ENCODE data around the gene SS18.

SS18 gene

DNA sequence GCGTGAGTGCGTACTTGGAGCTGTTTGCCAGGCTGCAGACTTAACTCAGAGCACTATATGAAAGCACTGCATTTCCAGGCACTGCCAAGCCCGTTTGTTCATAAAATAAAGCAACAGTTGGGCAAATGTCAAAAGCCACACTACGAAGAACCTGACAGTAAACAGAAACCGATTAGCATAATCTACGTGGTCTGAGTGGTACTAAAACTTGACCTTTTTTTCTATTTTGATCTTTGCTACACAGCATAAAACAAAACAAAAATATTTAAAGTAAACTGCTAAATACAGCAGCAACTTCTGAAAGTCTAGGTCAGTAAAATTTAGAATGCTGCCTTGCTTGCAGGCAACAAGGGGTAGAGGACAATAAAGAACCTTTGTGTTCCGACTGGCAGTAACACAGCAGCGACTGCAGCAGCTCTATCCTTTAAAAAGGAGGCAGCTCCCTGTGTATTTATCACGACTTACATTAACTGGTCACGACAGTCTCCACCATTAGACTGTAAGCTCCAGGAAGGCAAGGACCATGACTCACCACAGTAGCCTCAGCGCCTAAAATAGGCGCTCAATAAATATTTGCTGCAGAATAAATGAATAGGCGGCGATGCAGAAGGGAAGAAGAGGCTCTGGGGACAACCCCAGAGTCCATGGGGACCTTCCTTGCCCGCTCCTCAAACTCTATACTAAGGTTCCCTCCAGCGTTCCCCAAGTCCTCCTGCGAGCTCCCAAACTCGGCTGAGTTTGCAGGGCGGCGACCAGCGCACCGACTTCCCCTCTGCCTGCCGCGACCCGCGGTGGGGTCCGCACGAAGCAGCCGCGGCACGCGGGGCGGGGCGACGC, 902 bp downstream of the SS18 start:
- FAIRE-seq (no peak), DNase-seq (ENCODE audit: insufficient read length, low spot score) (peak; percentile 3)
- no peak for TF ChIP-seq POLR2A (IDR thresholded peaks at IDR 0.05; ENCODE audit: low read depth, low read length)

GRCh38 chr18:26088487-26088886, 1.9 kb downstream of the SS18 start:
- TF ChIP-seq POLR2A (IDR thresholded peaks at IDR 0.05; ENCODE audit: low read depth, low read length): no peak
- FAIRE-seq (no peak), DNase-seq (ENCODE audit: insufficient read length, low spot score) (no peak)

GRCh38 chr18:26086959-26087358, 3.5 kb downstream of the SS18 start:
- DNase-seq (ENCODE audit: insufficient read length, low spot score) (no peak), FAIRE-seq (no peak)
- no peak for TF ChIP-seq POLR2A (IDR thresholded peaks at IDR 0.05; ENCODE audit: low read depth, low read length)

- FAIRE-seq (no peak), DNase-seq (ENCODE audit: insufficient read length, low spot score) (no peak)
- TF ChIP-seq POLR2A (IDR thresholded peaks at IDR 0.05; ENCODE audit: low read depth, low read length): no peak
These were observed 5.4 kb downstream of the SS18 start for GRCh38 chr18:26085056-26085455.

DNA sequence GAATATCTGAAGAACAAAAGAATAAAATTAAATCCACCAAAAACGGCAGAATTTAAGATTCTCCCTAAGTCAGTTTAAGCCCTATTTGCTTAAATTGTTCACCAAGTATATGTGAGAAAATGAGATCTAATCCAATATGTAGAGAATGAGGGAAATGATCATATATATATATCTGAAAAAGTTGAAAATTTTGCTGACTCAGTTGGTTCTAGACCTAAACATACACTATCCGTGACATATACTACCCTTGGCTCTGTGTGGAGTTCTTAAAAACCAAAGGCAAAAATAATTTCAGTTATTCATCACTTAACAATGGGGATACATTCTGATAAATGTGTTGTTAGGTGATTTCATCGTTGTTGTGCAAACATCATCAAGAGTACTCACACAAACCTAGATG, 7.3 kb downstream of the SS18 start:
- no peak for DNase-seq (ENCODE audit: insufficient read length, low spot score)
- FAIRE-seq: no peak
- no peak for TF ChIP-seq POLR2A (IDR thresholded peaks at IDR 0.05; ENCODE audit: low read depth, low read length)

DNA sequence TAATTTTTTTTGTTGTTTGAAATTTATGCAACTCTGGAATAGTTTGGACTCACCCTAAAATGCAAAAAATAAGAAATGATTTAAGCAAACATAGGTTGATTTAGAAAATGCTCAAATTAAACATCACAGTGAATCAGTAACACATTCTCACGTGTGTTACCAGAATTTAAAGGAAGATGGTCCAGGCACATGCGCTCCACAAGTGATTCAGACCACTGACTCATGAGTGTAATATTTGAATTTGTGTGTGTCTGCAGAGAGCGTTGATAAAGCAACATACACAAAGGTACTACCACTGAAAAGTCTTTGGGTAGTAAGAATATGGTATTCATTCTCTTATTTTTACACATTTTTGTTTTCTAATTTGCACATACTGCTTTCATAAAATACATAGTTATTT, 7.9 kb downstream of the SS18 start:
- TF ChIP-seq POLR2A (IDR thresholded peaks at IDR 0.05; ENCODE audit: low read depth, low read length): no peak
- FAIRE-seq (no peak), DNase-seq (ENCODE audit: insufficient read length, low spot score) (no peak)

- TF ChIP-seq POLR2A (IDR thresholded peaks at IDR 0.05; ENCODE audit: low read depth, low read length): no peak
- FAIRE-seq (no peak), DNase-seq (ENCODE audit: insufficient read length, low spot score) (no peak)
These were observed 16.2 kb downstream of the SS18 start for GRCh38 chr18:26074246-26074645.

DNA sequence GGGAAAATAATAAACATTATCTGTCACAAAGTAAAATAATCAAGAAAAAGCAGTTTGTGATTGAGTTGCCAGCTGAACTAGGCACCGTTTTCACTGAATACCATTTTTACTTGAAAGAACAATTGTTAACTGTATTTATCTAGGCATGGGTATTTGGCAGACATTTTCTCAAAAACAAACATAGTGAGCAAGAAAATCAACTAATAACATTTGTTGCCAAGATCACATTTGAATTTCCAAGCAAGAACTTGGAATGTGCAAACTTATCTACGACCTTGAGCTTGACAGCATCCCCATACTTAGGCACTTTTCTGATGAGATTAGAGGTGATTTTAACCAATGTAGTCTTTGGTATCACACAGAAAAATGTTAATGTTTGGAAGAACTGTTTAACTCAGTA, 16.7 kb downstream of the SS18 start:
- DNase-seq (ENCODE audit: insufficient read length, low spot score) (no peak), FAIRE-seq (no peak)
- TF ChIP-seq POLR2A (IDR thresholded peaks at IDR 0.05; ENCODE audit: low read depth, low read length): no peak

GRCh38 chr18:26071725-26072124, 18.7 kb downstream of the SS18 start:
- no peak for TF ChIP-seq POLR2A (IDR thresholded peaks at IDR 0.05; ENCODE audit: low read depth, low read length)
- DNase-seq (ENCODE audit: insufficient read length, low spot score): no peak
- FAIRE-seq: no peak

DNA sequence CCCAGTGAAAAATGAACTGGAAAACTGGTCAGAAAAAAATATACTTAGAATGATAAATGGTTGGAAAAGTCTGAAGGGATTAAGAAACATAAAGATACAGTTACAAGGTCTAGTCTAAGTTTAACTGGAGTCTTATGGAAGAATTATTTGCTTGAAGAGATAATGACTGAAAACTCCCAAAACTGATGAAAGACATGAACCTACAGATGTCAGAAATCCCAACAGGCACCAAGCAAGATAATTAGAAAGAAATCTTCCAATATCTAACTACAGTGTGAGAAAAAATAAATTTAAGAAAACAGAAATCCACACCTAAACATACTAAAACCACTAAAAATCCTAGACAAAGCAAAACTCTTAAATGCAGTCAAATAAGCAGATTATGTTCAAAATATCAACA, 19.4 kb downstream of the SS18 start:
- no peak for DNase-seq (ENCODE audit: insufficient read length, low spot score)
- TF ChIP-seq POLR2A (IDR thresholded peaks at IDR 0.05; ENCODE audit: low read depth, low read length): no peak
- no peak for FAIRE-seq

DNA sequence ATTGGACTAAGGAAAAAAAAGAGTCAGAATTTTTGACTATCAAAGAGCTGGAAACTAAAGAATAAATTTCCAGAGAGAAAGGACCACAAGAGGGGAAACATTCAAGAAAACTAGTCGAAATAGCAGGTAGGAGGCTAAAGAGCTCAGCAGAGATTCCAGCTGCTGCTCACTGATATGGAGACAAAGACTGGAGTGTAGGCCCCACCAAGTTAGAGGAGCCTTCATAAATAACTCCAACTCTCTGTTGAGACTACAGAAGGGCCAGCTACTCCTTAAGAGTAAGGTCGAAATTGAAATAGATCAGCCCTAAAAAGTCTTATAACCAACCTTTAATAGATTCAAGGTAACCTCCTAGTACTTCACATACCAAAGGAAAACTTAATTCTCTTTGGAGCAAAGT, 31.1 kb downstream of the SS18 start:
- DNase-seq (ENCODE audit: insufficient read length, low spot score) (no peak), FAIRE-seq (no peak)
- TF ChIP-seq POLR2A (IDR thresholded peaks at IDR 0.05; ENCODE audit: low read depth, low read length): no peak

DNA sequence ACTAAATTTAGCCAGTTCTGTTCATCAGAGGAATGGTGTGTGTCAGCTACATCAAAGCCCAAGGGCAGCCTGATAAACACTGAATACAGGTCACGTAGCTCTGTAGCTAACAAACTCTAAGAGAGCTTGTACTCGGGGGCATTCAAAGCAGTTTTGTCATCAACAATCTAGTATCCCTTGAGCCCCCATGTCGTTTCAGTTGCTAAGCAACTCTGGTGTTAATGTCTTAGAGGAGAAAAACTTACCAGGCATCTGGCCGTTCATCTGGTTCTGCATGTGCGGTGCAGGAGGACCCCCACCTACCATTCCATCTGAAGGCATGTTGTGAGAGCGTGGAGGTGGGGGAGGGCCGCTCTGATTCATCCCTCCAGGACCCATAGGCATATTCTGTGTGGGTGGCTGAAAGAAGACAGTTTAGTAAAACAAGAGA, 33.1 kb downstream of the SS18 start:
- no peak for TF ChIP-seq POLR2A (IDR thresholded peaks at IDR 0.05; ENCODE audit: low read depth, low read length)
- FAIRE-seq: no peak

DNA sequence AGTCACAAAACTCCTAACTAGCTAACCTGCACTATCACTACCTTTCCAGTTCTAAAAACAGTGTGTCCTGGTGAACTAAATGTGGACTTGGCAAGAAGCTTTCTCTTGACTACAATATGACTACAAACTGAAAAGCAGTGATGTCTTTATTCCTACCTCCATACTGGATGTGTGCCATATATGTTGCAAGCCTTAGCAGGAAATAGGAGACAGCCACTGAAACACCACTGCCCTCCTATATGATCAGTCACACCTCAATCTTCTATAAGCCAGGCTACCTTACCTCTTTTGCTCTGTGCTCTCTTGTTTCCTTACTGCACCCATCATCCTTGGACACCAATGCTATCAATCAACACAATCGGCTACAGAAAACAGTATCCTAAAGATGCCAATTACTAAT, 34.1 kb downstream of the SS18 start:
- no peak for TF ChIP-seq POLR2A (IDR thresholded peaks at IDR 0.05; ENCODE audit: low read depth, low read length)
- DNase-seq (ENCODE audit: insufficient read length, low spot score) (no peak), FAIRE-seq (no peak)

More for the DNA sequence above, 33.1 kb downstream of the SS18 start:
- DNase-seq (ENCODE audit: insufficient read length, low spot score): no peak

DNA sequence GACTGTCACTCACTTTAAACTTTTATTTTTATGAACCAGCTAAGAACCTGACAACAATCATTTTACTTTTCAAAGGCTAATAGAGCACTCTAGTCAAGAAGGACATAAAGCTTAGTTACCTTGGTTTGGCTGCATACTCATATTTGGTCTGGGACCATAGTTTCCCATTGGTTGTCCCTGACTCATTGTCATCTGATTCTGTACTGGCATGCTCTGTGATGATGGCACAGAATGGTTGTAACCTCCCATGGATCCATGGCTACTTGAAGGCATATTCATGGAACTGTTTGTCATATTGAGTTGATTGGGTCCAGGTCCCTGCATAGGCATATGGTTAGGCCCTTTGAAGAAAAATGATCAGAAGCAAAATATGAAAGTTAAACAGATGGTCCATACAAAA, 37.9 kb downstream of the SS18 start:
- FAIRE-seq (no peak), DNase-seq (ENCODE audit: insufficient read length, low spot score) (no peak)
- TF ChIP-seq POLR2A (IDR thresholded peaks at IDR 0.05; ENCODE audit: low read depth, low read length): no peak

GRCh38 chr18:26051843-26052242, 38.6 kb downstream of the SS18 start:
- no peak for TF ChIP-seq POLR2A (IDR thresholded peaks at IDR 0.05; ENCODE audit: low read depth, low read length)
- DNase-seq (ENCODE audit: insufficient read length, low spot score) (no peak), FAIRE-seq (no peak)

All from H54 (cell line).